Measurements from ENCODE around the gene ADGRG4. TPM values are rescaled to one million over a fixed set of nuclear protein-coding genes. Genes with fewer than 3 reads are reported as not detected.

The ADGRG4 gene
- total and polyA plus RNA-seq, 2 donors (not counting 1 experiment from before 2014, with no cell fraction given) = not detected

- DNase-seq (no peak), ATAC-seq (ENCODE audit: low read depth) (no peak)
- H3K4me3 Mint-ChIP-seq = no peak overlapping the region
- Histone ChIP-seq H3K36me3 (replicated peaks in 1 of 2; ENCODE audit: control extremely low read depth in 1 of 2, control insufficient read depth in 1 of 2, extremely low read depth in 1 of 2, insufficient read depth in 2 of 2, low read length in 1 of 2) (no peaks in the 10 kb centered on the region), H3K4me2 (replicated peaks; ENCODE audit: low read depth, low read length, poor library complexity, severe bottlenecking) (no peak overlapping the region), H3K9ac (ENCODE audit: low read length) (no peak overlapping the region), H3K9me3 (ENCODE audit: control extremely low read depth in 1 of 3, control insufficient read depth in 2 of 3, insufficient read depth in 1 of 3, low read length in 2 of 3) (no peaks in the 10 kb centered on the region), H4K20me1 (ENCODE audit: control insufficient read depth, insufficient read depth, low read length, poor library complexity, severe bottlenecking) (no peaks in the 10 kb centered on the region), H3K79me2 (ENCODE audit: control insufficient read depth, insufficient read depth, low read length) (no peaks in the 10 kb centered on the region), H2AFZ (ENCODE audit: insufficient read depth, low read depth, low read length, poor library complexity, severe bottlenecking) (no peak overlapping the region), H3K4me1 (ENCODE audit: control insufficient read depth in 2 of 2, insufficient read depth in 2 of 2, low read length in 2 of 2) (peaks cover 0 to 6% of the 10 kb centered on the region in 2 donors), H3K4me3 (ENCODE audit: control extremely low read depth in 1 of 5, extremely low read depth in 1 of 5, insufficient read depth in 1 of 5, low read depth in 2 of 5, low read length in 4 of 5) (no peak overlapping the region), H3K27ac (ENCODE audit: low read length in 2 of 2) (no peak overlapping the region), H3K27me3 (replicated peaks in 1 of 4; ENCODE audit: control extremely low read depth in 1 of 4, control insufficient read depth in 3 of 4, insufficient read depth in 4 of 4, low read length in 3 of 4) (no peaks in the 10 kb centered on the region)
- intact Hi-C loops (cut with micrococcal nuclease) = no loop called here
- no peaks in the 10 kb centered on the region for H3K9me3 Mint-ChIP-seq (ENCODE audit: insufficient read depth)
- no peaks in the 10 kb centered on the region for H3K27me3 Mint-ChIP-seq
- POLR2A ChIA-PET = no interaction called here
- no peak overlapping the region for H3K27ac Mint-ChIP-seq
- no CpG with 5 or more reads among the region's 5 CpGs for WGBS (ENCODE audit: insufficient coverage)
- TF ChIP-seq CTCF (IDR thresholded peaks at IDR 0.05) (no peak), EZH2 (IDR thresholded peaks at IDR 0.05; ENCODE audit: borderline replicate concordance, insufficient read depth, low read depth, low read length, poor library complexity, severe bottlenecking) (no peak)
- H3K4me1 Mint-ChIP-seq = peaks cover 7% of the 10 kb centered on the region
- CTCF ChIA-PET = interaction anchor here (1.6 kb wide), 1 partner anchor 12 kb away, joined by 5 read pairs; no protein-coding TSS in a partner anchor
Observed at GRCh38 chrX:136255541-136255940, 45.2 kb upstream of the ADGRG4 start.

GRCh38 chrX:136256026-136256425, 44.7 kb upstream of the ADGRG4 start:
- Histone ChIP-seq H3K36me3 (replicated peaks in 1 of 2; ENCODE audit: control extremely low read depth in 1 of 2, control insufficient read depth in 1 of 2, extremely low read depth in 1 of 2, insufficient read depth in 2 of 2, low read length in 1 of 2) (no peaks in the 10 kb centered on the region), H3K27ac (ENCODE audit: low read length in 2 of 2) (no peak overlapping the region), H3K4me1 (ENCODE audit: control insufficient read depth in 2 of 2, insufficient read depth in 2 of 2, low read length in 2 of 2) (peaks cover 0 to 6% of the 10 kb centered on the region in 2 donors), H3K4me3 (ENCODE audit: control extremely low read depth in 1 of 5, extremely low read depth in 1 of 5, insufficient read depth in 1 of 5, low read depth in 2 of 5, low read length in 4 of 5) (no peak overlapping the region), H3K79me2 (ENCODE audit: control insufficient read depth, insufficient read depth, low read length) (no peaks in the 10 kb centered on the region), H3K9ac (ENCODE audit: low read length) (no peak overlapping the region), H3K4me2 (replicated peaks; ENCODE audit: low read depth, low read length, poor library complexity, severe bottlenecking) (no peak overlapping the region), H3K27me3 (replicated peaks in 1 of 4; ENCODE audit: control extremely low read depth in 1 of 4, control insufficient read depth in 3 of 4, insufficient read depth in 4 of 4, low read length in 3 of 4) (no peaks in the 10 kb centered on the region), H3K9me3 (ENCODE audit: control extremely low read depth in 1 of 3, control insufficient read depth in 2 of 3, insufficient read depth in 1 of 3, low read length in 2 of 3) (no peaks in the 10 kb centered on the region), H4K20me1 (ENCODE audit: control insufficient read depth, insufficient read depth, low read length, poor library complexity, severe bottlenecking) (no peaks in the 10 kb centered on the region), H2AFZ (ENCODE audit: insufficient read depth, low read depth, low read length, poor library complexity, severe bottlenecking) (no peak overlapping the region)
- Mint-ChIP-seq H3K9me3 (ENCODE audit: insufficient read depth) (no peaks in the 10 kb centered on the region), H3K27ac (no peak overlapping the region), H3K4me1 (peaks cover 7% of the 10 kb centered on the region), H3K4me3 (no peak overlapping the region), H3K27me3 (no peaks in the 10 kb centered on the region)
- DNase-seq (no peak), ATAC-seq (ENCODE audit: low read depth) (no peak)
- POLR2A ChIA-PET = no interaction called here
- WGBS (ENCODE audit: insufficient coverage) = 66% methylated on average over 3 of the region's 7 CpGs
- CTCF ChIA-PET = interaction anchor here (1.6 kb wide), 1 partner anchor 12 kb away, joined by 5 read pairs; no protein-coding TSS in a partner anchor
- TF ChIP-seq CTCF (IDR thresholded peaks at IDR 0.05) (no peak), EZH2 (IDR thresholded peaks at IDR 0.05; ENCODE audit: borderline replicate concordance, insufficient read depth, low read depth, low read length, poor library complexity, severe bottlenecking) (no peak)
- intact Hi-C loops (cut with micrococcal nuclease) = no loop called here

All from B cell (primary cell).